ENCODE measurements around the gene NLN.

GRCh38 chr5:65695896-65696295, 26.1 kb upstream of the NLN start:
- TF ChIP-seq CTCF (IDR thresholded peaks at IDR 0.05) (no peak), POLR2AphosphoS5 (IDR thresholded peaks at IDR 0.05) (no peak)

Data from breast epithelium (tissue), 3 donors.